ENCODE results near the gene PCBP4. TPM values are rescaled to one million over a fixed set of nuclear protein-coding genes. Genes with fewer than 3 reads are reported as not detected.

PCBP4 gene
- total RNA-seq, 1 experiment from 2014 or later: 26.4 TPM

- no peak for DNase-seq (ENCODE audit: unreplicated experiment)
- no peaks in the 10 kb centered on the region for H3K9me3 Mint-ChIP-seq (ENCODE audit: unreplicated experiment)
- no peak overlapping the region for H3K4me3 Mint-ChIP-seq (ENCODE audit: unreplicated experiment)
- no peaks in the 10 kb centered on the region for H3K36me3 Mint-ChIP-seq (ENCODE audit: insufficient read depth, unreplicated experiment)
- peaks cover 56% of the 10 kb centered on the region for H3K27me3 Mint-ChIP-seq (ENCODE audit: insufficient read depth, unreplicated experiment)
- intact Hi-C loops (cut with micrococcal nuclease): no loop called here
- POLR2A ChIA-PET: no interaction called here
- H3K27ac Mint-ChIP-seq (ENCODE audit: low read depth, unreplicated experiment): no peak overlapping the region
- no peak for TF ChIP-seq CTCF (IDR thresholded peaks at IDR 0.05; ENCODE audit: unreplicated experiment)
- no peaks in the 10 kb centered on the region for H3K4me1 Mint-ChIP-seq (ENCODE audit: insufficient read depth, unreplicated experiment)
- CTCF ChIA-PET: no interaction called here
- no TSS peak for BruUV-seq (replicated peaks)
These were observed 46.1 kb downstream of the PCBP4 start for GRCh38 chr3:51921081-51921578.

GRCh38 chr3:51916418-51916817 is 50.8 kb downstream of the PCBP4 start:
- H3K36me3 Mint-ChIP-seq (ENCODE audit: insufficient read depth, unreplicated experiment): no peaks in the 10 kb centered on the region
- DNase-seq (ENCODE audit: unreplicated experiment): no peak

GRCh38 chr3:51908026-51908425 is 59.2 kb downstream of the PCBP4 start:
- ChIA-PET POLR2A (no interaction called here), CTCF (interaction anchor here (0.5 kb wide), 1 partner anchor 1294 kb away, joined by 3 read pairs; no protein-coding TSS in a partner anchor)
- BruUV-seq (replicated peaks): no TSS peak

More at GRCh38 chr3:51916418-51916817, 50.8 kb downstream of the PCBP4 start:
- H3K9me3 Mint-ChIP-seq (ENCODE audit: unreplicated experiment): no peaks in the 10 kb centered on the region
- no peak for TF ChIP-seq CTCF (IDR thresholded peaks at IDR 0.05; ENCODE audit: unreplicated experiment)
- H3K27ac Mint-ChIP-seq (ENCODE audit: low read depth, unreplicated experiment): no peak overlapping the region
- no TSS peak for BruUV-seq (replicated peaks)
- ChIA-PET POLR2A (interaction anchor here (1.1 kb wide), 1 partner anchor 21 kb away, joined by 3 read pairs; no protein-coding TSS in a partner anchor), CTCF (interaction anchor here (1.1 kb wide), 1 partner anchor 58 kb away, joined by 3 read pairs; the partner anchor contains the start of gene ABHD14B)
- no peaks in the 10 kb centered on the region for H3K4me1 Mint-ChIP-seq (ENCODE audit: insufficient read depth, unreplicated experiment)
- intact Hi-C loops (cut with micrococcal nuclease): no loop called here
- no peak overlapping the region for H3K4me3 Mint-ChIP-seq (ENCODE audit: unreplicated experiment)
- peaks cover 46% of the 10 kb centered on the region for H3K27me3 Mint-ChIP-seq (ENCODE audit: insufficient read depth, unreplicated experiment)

More at GRCh38 chr3:51908026-51908425, 59.2 kb downstream of the PCBP4 start:
- Mint-ChIP-seq H3K9me3 (ENCODE audit: unreplicated experiment) (peaks cover 16% of the 10 kb centered on the region), H3K27me3 (ENCODE audit: insufficient read depth, unreplicated experiment) (no peaks in the 10 kb centered on the region), H3K4me3 (ENCODE audit: unreplicated experiment) (no peak overlapping the region), H3K27ac (ENCODE audit: low read depth, unreplicated experiment) (no peak overlapping the region), H3K4me1 (ENCODE audit: insufficient read depth, unreplicated experiment) (no peaks in the 10 kb centered on the region), H3K36me3 (ENCODE audit: insufficient read depth, unreplicated experiment) (peaks cover 11% of the 10 kb centered on the region)
- intact Hi-C loops (cut with micrococcal nuclease): no loop called here
- no peak for DNase-seq (ENCODE audit: unreplicated experiment)
- no peak for TF ChIP-seq CTCF (IDR thresholded peaks at IDR 0.05; ENCODE audit: unreplicated experiment)

Other genes with a start within 250 kb of the PCBP4 start
- not detected in 2 replicates for gene IQCF6, start 188.2 kb downstream of the PCBP4 start, total RNA-seq (2022)
- gene IQCF2, start 105.8 kb downstream of the PCBP4 start, total RNA-seq (2022): not detected in 2 replicates
- gene IQCF5, start 91.9 kb downstream of the PCBP4 start, total RNA-seq (2022): not detected in 2 replicates
- gene IQCF1, start 64.1 kb downstream of the PCBP4 start, total RNA-seq (2022): not detected in 2 replicates
- gene RRP9, start 25.6 kb downstream of the PCBP4 start, total RNA-seq (2022): 60.8 and 80.2 TPM in 2 replicates
- 19.4 and 25.5 TPM in 2 replicates for gene PARP3, start 25.1 kb downstream of the PCBP4 start, total RNA-seq (2022)
- gene GPR62, start 12.1 kb downstream of the PCBP4 start, total RNA-seq (2022): not detected in 2 replicates
- gene ABHD14B, start 6.6 kb upstream of the PCBP4 start, total RNA-seq (2022): 48.9 and 49.8 TPM in 2 replicates
- 4.0 and 8.1 TPM in 2 replicates for gene ABHD14A, start 7.6 kb upstream of the PCBP4 start, total RNA-seq (2022)
- gene ACY1, start 16.1 kb upstream of the PCBP4 start, total RNA-seq (2022): 109 and 164 TPM in 2 replicates
- gene RPL29, start 28.4 kb upstream of the PCBP4 start, total RNA-seq (2022): 1,551 and 1,602 TPM in 2 replicates
- 67.4 and 69.1 TPM in 2 replicates for gene DUSP7, start 89.1 kb upstream of the PCBP4 start, total RNA-seq (2022)
- 7.5 and 9.8 TPM in 2 replicates for gene POC1A, start 187.0 kb upstream of the PCBP4 start, total RNA-seq (2022)
- gene ALAS1, start 230.7 kb upstream of the PCBP4 start, total RNA-seq (2022): 29.2 and 35.7 TPM in 2 replicates